Lower lobe of right lung (tissue), 2 donors: ENCODE data around the gene MICAL1. TPM values are rescaled to one million over a fixed set of nuclear protein-coding genes. Genes with fewer than 3 reads are reported as not detected.

Experiments
- ATAC-seq, 2 donors: fragments of 200-7000 bp; cut with Tn5 transposase; one replicate each; pipeline ENCODE4 v1.9.1; 2020 to 2022; ENCODE audit warnings: mild to moderate bottlenecking in 2 of 2, moderate library complexity in 2 of 2
- DNase-seq: peaks from one replicate; pipeline ENCODE4 v3.0.0-alpha.2; 2020
- H3K27ac ChIP-seq: fragments of 200-600 bp; one replicate; pipeline ENCODE4 v1.8.0; 2022
- H3K27me3 ChIP-seq: fragments of 200-600 bp; one replicate; pipeline ENCODE4 v1.8.0; 2022; ENCODE audit warnings: low read depth
- H3K36me3 ChIP-seq: fragments of 200-600 bp; one replicate; pipeline ENCODE4 v1.8.0; 2022; ENCODE audit warnings: mild to moderate bottlenecking
- H3K4me1 ChIP-seq: fragments of 200-600 bp; one replicate; pipeline ENCODE4 v1.8.0; 2022
- H3K4me3 ChIP-seq: fragments of 200-600 bp; one replicate; pipeline ENCODE4 v1.8.0; 2022; ENCODE audit warnings: mild to moderate bottlenecking
- H3K9me3 ChIP-seq: fragments of 200-600 bp; one replicate; pipeline ENCODE4 v1.8.0; 2022
- CTCF ChIP-seq: fragments of 200-600 bp; IDR thresholded peaks from one replicate; pipeline ENCODE4 v1.8.0; 2022; ENCODE audit warnings: antibody characterized with exemption, mild to moderate bottlenecking
- intact Hi-C: fragments of 100-400 bp; cut with DNase I; formaldehyde crosslinking; loops from one replicate; pipeline ENCODE4 v1.11.0; 2022
- total RNA-seq: library from RNA; stranded (reverse); fragmentation: NEBNext Ultra II Directional; extraction: Animal tissue kit (Norgen Biotek cat#: 25700); gene quantifications from one replicate; pipeline ENCODE4 v1.2.1, GENCODE V29; 2021
- donor health status: DM: no; HTN: yes; CAD: no; lungs with severe emphysema.

Gene MICAL1
- total RNA-seq, 1 donor from 2014 or later: 79.4 TPM

GRCh38 chr6:109429496-109429895 is 26.1 kb downstream of the MICAL1 start:
- intact Hi-C loops: no loop called here
- ATAC-seq: no peak
- no peak overlapping the region for H3K27ac ChIP-seq

GRCh38 chr6:109428889-109429477 is 26.6 kb downstream of the MICAL1 start:
- DNase-seq: no peak
- intact Hi-C loops: no loop called here
- Histone ChIP-seq H3K4me1 (peaks cover 9% of the 10 kb centered on the region), H3K36me3 (no peaks in the 10 kb centered on the region), H3K27me3 (no peaks in the 10 kb centered on the region), H3K9me3 (no peaks in the 10 kb centered on the region), H3K27ac (no peak overlapping the region), H3K4me3 (no peak overlapping the region)
- no peak for ATAC-seq
- no peak for TF ChIP-seq CTCF

More at GRCh38 chr6:109429496-109429895, 26.1 kb downstream of the MICAL1 start:
- DNase-seq: no peak
- H3K9me3 ChIP-seq: no peaks in the 10 kb centered on the region
- H3K4me1 ChIP-seq: peaks cover 9% of the 10 kb centered on the region
- H3K27me3 ChIP-seq: no peaks in the 10 kb centered on the region
- no peaks in the 10 kb centered on the region for H3K36me3 ChIP-seq
- no peak for TF ChIP-seq CTCF
- H3K4me3 ChIP-seq: no peak overlapping the region

- DNase-seq (no peak), ATAC-seq (no peak)
- Histone ChIP-seq H3K9me3 (no peaks in the 10 kb centered on the region), H3K27me3 (no peaks in the 10 kb centered on the region), H3K27ac (no peak overlapping the region), H3K36me3 (no peaks in the 10 kb centered on the region), H3K4me1 (peaks cover 9% of the 10 kb centered on the region), H3K4me3 (no peak overlapping the region)
- no peak for TF ChIP-seq CTCF
- intact Hi-C loops: no loop called here
Measured at GRCh38 chr6:109424946-109425345, 30.6 kb downstream of the MICAL1 start.

- no peaks in the 10 kb centered on the region for H3K4me1 ChIP-seq
- intact Hi-C loops: no loop called here
- no peak overlapping the region for H3K4me3 ChIP-seq
- H3K27me3 ChIP-seq: no peaks in the 10 kb centered on the region
- ATAC-seq (no peak), DNase-seq (no peak)
- no peaks in the 10 kb centered on the region for H3K9me3 ChIP-seq
- no peak for TF ChIP-seq CTCF
- H3K27ac ChIP-seq: no peak overlapping the region
- H3K36me3 ChIP-seq: no peaks in the 10 kb centered on the region
Measured at GRCh38 chr6:109421184-109421583, 34.4 kb downstream of the MICAL1 start.

- H3K4me3 ChIP-seq: no peak overlapping the region
Measured at GRCh38 chr6:109420751-109421150, 34.8 kb downstream of the MICAL1 start.

More at GRCh38 chr6:109420751-109421150, 34.8 kb downstream of the MICAL1 start:
- H3K27ac ChIP-seq: no peak overlapping the region
- no peaks in the 10 kb centered on the region for H3K4me1 ChIP-seq
- H3K27me3 ChIP-seq: no peaks in the 10 kb centered on the region
- intact Hi-C loops: no loop called here
- DNase-seq: no peak
- no peak for ATAC-seq
- no peaks in the 10 kb centered on the region for H3K9me3 ChIP-seq
- TF ChIP-seq CTCF: no peak
- H3K36me3 ChIP-seq: no peaks in the 10 kb centered on the region
